Cortex of kidney (tissue), 1 donor: ENCODE data around the gene ELP4.

Source experiments
- DNase-seq: peaks from one replicate; lab custom pipeline; 2025; lab: John Stamatoyannopoulos, UW

ELP4 gene

DNA sequence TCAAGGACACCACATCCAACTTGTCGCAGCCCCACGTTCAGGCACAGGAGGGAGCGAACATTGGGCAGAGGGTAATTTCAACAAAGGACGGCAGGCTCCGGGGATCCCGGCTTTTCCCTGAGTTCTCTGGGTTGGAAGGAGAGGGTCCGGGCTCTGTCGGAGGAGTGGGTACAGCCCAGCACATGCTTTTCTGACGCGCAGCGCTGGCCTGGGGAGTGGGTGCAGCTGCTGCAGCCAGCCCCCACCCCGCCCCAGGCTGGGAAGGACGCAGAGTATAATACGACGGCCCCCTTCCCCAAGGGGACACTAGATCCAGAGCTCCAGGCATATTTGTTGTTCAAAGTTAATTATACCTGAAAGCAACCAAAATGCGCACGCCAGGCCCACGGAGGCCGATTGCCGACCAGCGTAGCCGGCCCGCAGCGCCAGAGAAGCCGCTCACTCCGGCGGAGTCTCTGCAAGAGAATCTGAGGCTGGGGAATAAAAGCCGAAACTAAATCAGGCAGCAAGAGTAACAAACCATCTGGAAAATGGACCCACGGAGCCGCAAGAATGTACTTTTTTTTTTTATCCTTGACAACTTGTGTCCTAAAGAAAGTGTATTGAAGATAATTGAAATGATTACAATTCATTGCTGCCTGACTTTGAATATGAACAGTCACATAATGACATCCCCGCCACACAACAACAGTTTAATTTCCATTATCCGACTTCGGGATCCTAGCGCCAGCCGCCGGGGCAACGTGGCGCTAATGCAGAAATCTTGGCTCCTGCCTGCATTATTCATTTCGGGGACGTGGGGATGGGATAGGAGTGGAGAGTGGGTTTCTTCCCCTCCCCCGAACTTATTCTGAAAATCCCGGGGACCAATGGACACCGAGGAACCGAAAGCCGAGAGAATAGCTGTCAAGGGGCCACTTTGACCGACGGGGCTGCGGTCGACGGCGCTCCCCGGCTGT, 315.6 kb downstream of the ELP4 start:
- DNase-seq: no peak

DNA sequence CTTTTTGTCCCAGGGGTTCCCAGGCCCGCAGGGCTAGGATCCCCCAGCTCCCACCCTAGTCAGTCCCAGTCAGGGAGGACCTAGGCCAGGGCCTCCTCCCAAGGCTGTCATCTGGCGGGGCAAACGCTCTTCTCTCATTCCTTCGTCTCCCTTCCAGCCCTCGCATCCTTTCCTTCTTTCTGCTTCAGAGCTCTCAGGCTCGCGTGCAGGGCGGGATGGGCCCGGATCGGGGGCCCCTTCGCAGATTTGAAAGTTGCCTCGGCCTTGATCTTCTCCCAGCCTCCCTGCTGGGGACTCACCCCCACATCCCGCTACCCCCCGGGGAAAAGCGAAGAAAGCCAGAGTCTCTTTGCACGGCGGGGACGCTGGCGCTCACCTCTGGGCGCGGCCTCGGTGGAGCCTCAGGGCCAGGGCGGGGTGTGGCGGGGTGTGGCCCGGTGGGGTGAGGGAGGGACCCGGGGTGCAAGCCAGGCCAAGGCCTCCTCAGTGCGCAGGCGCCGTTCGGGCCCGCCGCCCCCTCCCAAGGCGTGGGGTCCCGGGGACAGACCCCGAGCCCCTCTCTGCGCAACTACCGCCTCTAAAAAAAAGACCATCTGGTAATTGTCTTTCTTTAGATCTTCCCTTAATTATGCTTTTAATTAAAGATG, 316.4 kb downstream of the ELP4 start:
- no peak for DNase-seq

DNA sequence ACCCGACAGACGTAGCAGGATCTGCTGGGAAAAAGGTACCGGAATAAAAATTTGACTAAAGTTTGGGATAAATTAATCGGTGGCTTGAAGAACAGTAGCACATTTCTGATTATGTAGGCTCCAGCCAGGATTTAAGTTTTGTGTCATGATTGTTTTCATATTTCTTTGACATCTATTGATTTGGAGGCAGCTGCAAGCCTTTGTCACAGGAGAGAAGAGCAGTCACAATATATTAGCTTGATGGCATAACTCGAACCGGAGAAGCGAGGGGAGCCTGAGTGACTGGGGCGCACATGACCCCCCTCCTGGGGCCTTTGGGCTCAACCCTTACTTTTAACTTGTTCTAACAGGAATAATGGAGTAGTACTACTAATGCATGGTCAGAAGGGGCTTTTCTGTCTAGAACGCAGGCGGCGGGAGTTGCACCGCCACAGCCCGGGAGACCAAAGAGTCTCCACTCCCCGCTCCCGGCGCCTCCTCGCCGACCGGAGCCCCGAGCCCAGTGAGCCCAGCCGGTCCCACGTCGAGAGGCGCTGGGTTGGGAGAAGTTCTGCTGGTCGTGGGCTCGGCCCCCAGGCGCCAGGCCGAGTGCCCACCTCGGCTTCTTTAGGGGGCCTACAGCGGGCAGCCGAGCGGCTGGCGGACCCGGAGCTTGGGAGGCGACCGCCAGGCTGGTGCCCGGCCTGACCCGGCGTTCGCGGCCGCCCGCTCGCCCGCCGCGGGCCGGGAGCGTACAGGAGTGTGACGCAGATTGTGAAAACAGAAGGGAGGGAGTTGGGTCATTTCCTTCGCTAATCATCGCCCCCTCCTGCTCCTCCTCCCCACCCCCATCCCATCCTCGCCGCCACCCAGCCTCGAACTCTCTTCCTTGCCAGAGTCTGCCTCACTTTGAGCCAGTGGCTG, 317.2 kb downstream of the ELP4 start:
- no peak for DNase-seq

DNA sequence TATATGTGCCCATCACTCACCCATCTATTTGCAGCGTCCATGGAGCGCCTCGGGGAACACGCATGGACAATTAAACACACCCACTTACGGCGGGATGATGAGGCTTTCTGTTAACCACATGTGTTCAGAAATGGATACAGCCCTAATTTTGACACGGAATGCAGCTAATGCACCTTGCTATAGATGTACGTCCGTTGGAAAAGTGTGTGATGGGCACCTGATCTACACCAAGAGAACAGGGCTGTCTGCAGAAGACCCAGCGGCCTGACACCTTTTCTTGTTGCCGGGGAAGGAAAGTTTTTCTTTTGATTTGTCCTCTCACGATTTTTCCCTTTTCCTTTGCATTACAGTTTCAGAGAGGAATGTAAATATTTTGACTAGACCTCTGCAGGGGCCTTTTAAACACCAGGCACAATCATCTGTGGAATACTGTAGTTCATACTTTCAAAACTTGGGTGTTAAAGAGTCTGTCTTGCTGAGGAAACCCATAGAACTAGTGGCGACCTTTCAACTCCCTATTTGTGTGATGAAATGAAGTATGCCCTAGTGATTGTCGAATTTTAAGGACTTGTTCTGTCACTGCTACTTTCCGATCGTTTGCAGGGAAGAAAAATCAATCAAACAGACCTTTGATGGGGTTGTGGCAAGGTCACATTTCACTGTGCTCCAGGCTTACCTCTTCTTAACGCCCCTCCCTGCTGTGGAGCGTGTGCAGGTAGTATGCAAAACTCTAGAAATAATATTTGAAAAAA, 318.1 kb downstream of the ELP4 start:
- DNase-seq: no peak

DNA sequence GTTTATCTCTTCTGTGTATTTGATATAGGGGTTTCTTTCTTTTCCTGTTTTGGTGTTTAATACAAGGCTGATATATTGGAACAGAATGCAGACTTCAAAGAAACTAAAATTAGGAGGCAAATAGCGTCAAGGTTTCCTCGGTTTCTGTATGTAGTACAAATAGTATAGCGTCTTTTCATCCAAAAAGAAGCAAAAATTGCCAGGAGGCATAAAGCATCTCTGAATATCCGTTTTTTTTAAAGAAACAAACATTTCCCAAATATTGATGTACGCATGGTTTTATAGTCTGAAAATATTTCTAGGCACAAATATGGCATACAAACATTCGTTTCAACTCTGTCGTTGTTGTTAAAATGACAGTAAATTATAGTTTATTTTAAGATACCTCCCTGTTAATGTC, 318.6 kb downstream of the ELP4 start:
- DNase-seq: no peak

DNA sequence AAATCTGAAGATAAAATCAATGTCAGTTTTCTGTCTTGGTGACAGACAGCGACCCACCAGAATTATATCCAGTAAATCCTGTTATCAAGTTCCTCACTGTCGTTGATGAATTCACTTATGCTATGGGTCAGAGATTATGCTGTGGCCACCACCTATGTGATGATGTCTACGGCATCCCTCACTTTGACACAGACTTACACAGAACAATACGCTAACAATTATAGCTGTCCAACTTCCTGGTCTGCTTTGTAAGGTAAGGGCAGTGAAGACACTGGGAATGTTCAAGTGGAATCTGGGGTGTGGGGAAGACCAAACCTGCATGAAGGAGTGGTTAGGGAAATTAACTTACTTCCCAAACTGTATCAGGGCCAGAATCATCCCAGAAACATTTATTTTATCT, 320.8 kb downstream of the ELP4 start:
- DNase-seq: no peak

DNA sequence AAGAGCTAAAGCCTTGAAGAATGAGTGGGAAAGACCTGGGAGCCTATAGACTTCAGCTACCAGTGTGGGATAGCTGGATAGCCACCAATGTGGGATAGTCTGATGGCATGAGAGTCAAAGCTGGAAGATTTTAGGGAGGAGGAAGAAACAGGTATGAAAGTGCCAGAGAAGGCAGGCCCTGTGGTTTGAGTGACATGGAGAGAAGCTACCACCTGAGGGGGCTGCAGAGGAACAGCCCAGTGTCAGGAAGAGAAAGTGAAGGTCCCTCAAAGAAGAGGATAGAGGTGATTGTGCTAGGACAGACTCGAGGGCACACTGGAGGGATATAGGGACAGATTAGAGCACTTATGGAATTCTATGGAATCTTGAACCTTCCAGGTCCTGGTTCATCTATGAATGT, 324.7 kb downstream of the ELP4 start:
- DNase-seq: no peak
